ENCODE data around the gene GRK1. TPM values are rescaled to one million over a fixed set of nuclear protein-coding genes. Genes with fewer than 3 reads are reported as not detected.
"Not testable (repeated sequence)": the region's sequence is repeated elsewhere in the genome, so short reads cannot be mapped to it uniquely, and the experiment has no call there.

Gene GRK1
- total and polyA plus RNA-seq, 4 experiments from 2014 or later, result not detected

DNA sequence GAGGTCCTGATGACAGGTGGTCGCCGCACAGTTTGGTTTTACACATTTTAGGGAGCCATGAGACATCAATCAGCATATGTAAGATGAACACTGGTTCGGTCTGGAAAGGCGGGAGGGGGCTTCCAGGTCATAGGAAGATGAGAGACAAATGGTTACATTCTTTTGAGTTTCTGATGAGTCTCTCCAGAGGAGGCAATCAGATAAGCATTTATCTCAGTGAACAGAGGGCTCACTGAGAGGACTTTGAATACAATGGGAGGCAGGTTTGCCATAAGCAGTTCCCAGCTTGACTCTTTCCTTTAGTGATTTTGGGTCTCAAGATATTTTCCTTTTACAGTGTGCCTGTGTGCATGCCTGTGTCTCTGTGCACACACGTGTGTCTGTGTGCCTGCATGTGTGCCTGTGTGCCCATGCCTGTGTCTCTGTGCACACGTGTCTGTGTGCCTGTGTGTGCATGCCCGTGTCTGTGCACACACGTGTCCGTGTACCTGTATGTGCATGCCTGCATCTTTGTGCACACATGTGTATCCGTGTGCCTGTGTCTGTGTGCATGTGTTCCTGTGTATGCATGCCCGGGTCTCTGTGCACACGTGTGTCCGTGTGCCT lies 56.5 kb downstream of the GRK1 start:
- H3K27ac Mint-ChIP-seq, result peak overlapping the region in 3 of 7 donors; percentile 77 to 99 (median 85)
- peaks cover 0 to 3% of the 10 kb centered on the region in 2 donors for H3K27me3 Mint-ChIP-seq
- H3K9me3 ChIP-seq (ENCODE audit: control insufficient read depth in 1 of 2, low read length in 2 of 2), result no peaks in the 10 kb centered on the region
- H3K4me3 ChIP-seq (ENCODE audit: low read length in 2 of 2), result no peak overlapping the region
- CTCF ChIA-PET (ENCODE audit: partially characterized antibody), result no interaction called here
- intact Hi-C loops (cut with micrococcal nuclease), result no loop called here
- H3K4me1 Mint-ChIP-seq, result peaks cover 0 to 15% (median 7%) of the 10 kb centered on the region in 4 donors
- H3K36me3 ChIP-seq (ENCODE audit: insufficient read depth, low read length), result no peaks in the 10 kb centered on the region
- H3K36me3 Mint-ChIP-seq, result peaks cover 0 to 3% of the 10 kb centered on the region in 2 donors
- no peak for DNase-seq
- peaks cover 17% of the 10 kb centered on the region for H3K4me1 ChIP-seq (ENCODE audit: insufficient read depth, low read length)
- peak overlapping the region in 7 of 8 donors; percentile 2 to 71 (median 46) for H3K4me3 Mint-ChIP-seq
- POLR2A ChIA-PET (ENCODE audit: partially characterized antibody), result no interaction called here
- peaks cover 0 to 12% (median 0%) of the 10 kb centered on the region in 8 donors for H3K9me3 Mint-ChIP-seq
- no peaks in the 10 kb centered on the region for H3K27me3 ChIP-seq (ENCODE audit: insufficient read depth, low read length)
- no peak overlapping the region for H3K27ac ChIP-seq (ENCODE audit: low read depth, low read length)

DNA sequence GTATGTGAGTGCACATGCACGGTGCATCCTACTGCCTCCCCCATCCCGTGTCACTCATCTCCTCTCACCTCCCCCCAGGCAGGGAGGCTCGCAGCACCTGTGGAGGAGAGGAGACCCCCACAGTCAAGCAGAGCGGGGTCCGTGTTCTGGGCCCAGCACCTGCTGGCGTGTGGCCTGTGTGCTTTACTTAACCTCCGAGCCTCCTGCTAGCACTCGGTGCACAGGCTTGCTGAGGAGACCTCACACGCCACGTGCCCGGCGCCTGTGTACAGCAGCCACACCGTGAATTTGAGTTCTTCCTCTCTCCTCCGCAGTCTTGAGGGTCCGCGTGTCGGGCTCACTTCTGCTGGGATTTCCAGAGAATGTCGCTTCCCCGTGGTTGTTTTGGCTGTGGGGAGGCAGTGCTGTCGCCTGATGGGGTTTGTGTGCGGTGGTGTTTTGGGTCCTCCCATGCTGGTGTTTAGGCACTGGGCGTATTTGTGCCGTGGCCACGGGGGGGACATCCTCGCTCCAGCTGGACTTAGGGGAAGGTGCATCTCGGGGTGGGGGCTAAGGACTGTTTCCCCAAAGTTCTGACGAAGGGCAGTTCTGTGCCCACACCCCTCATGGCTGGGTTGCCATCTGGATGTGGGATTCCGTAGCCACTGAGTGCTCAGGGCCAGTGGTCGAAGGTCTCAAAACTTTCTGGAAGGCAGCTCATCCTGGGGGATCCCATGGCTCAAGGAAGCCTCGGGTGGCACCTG lies 57.2 kb downstream of the GRK1 start:
- peak overlapping the region; percentile 72 to 90 (median 82) for H3K4me3 Mint-ChIP-seq
- CTCF ChIA-PET (ENCODE audit: partially characterized antibody), result interaction anchor here (0.8 to 1.2 kb wide), 3 partner anchors 57 to 180 kb away, joined by 4 to 6 read pairs (median 5); partner anchors contain the start of gene GRK1
- H3K4me1 Mint-ChIP-seq, result peaks cover 0 to 15% (median 7%) of the 10 kb centered on the region in 4 donors
- intact Hi-C loops (cut with micrococcal nuclease), result no loop called here
- H3K36me3 Mint-ChIP-seq, result peaks cover 0 to 3% of the 10 kb centered on the region in 2 donors
- no peak for DNase-seq
- Histone ChIP-seq H3K36me3 (ENCODE audit: insufficient read depth, low read length) (no peaks in the 10 kb centered on the region), H3K4me3 (ENCODE audit: low read length in 2 of 2) (peak overlapping the region; percentile 52 to 53), H3K27ac (ENCODE audit: low read depth, low read length) (peak overlapping the region; percentile 40), H3K4me1 (ENCODE audit: insufficient read depth, low read length) (peaks cover 17% of the 10 kb centered on the region), H3K27me3 (ENCODE audit: insufficient read depth, low read length) (no peaks in the 10 kb centered on the region), H3K9me3 (ENCODE audit: control insufficient read depth in 1 of 2, low read length in 2 of 2) (no peaks in the 10 kb centered on the region)
- POLR2A ChIA-PET (ENCODE audit: partially characterized antibody), result interaction anchor here (0.7 kb wide), 1 partner anchor 371 kb away, joined by 3 read pairs; no protein-coding TSS in a partner anchor
- H3K9me3 Mint-ChIP-seq, result peaks cover 0 to 12% (median 0%) of the 10 kb centered on the region in 8 donors
- peak overlapping the region in 6 of 7 donors; percentile 68 to 99 (median 92) for H3K27ac Mint-ChIP-seq
- H3K27me3 Mint-ChIP-seq, result peaks cover 0 to 7% of the 10 kb centered on the region in 2 donors

DNA sequence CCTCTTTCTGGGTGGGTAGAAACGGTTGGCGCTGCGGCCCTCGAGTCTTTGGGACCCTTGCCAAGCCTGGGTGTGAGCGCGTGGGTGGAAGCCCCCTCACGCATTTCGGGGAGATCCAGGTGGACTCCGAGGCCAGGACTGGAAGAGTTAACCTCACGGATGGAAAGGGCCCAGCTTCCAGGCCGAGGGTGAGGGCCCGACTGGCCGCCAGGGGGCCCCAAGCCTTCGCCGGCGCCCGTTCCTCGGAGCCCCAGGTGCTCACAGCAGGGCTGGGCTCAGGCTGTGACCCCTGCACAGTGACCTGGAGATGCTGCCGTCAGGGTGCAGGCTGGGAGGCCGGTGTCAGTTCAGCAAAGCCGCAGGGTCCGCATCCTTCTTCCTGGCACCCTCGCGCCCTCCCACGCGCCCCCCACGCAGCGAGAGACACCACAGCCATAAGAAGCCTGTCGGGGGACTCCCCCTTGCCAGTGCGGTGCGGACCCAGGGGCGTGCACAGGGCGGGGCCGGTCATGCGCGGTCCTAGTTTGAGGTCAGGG lies 57.8 kb downstream of the GRK1 start:
- CTCF ChIA-PET (ENCODE audit: partially characterized antibody), result interaction anchor here (0.8 to 1.2 kb wide), 3 partner anchors 57 to 180 kb away, joined by 4 to 6 read pairs (median 5); partner anchors contain the start of gene GRK1
- Histone ChIP-seq H3K4me1 (ENCODE audit: insufficient read depth, low read length) (peaks cover 17% of the 10 kb centered on the region), H3K36me3 (ENCODE audit: insufficient read depth, low read length) (no peaks in the 10 kb centered on the region), H3K27me3 (ENCODE audit: insufficient read depth, low read length) (no peaks in the 10 kb centered on the region), H3K27ac (ENCODE audit: low read depth, low read length) (peak overlapping the region; percentile 40), H3K9me3 (ENCODE audit: control insufficient read depth in 1 of 2, low read length in 2 of 2) (no peaks in the 10 kb centered on the region), H3K4me3 (ENCODE audit: low read length in 2 of 2) (peak overlapping the region; percentile 52 to 53)
- POLR2A ChIA-PET (ENCODE audit: partially characterized antibody), result interaction anchor here (0.7 kb wide), 1 partner anchor 370 kb away, joined by 3 read pairs; no protein-coding TSS in a partner anchor
- DNase-seq, result peak; percentile 91 to 93 (median 92)
- intact Hi-C loops (cut with micrococcal nuclease), result no loop called here
- H3K27me3 Mint-ChIP-seq, result peaks cover 0 to 8% of the 10 kb centered on the region in 2 donors
- peak overlapping the region; percentile 81 to 99 (median 90) for H3K27ac Mint-ChIP-seq
- peaks cover 0 to 15% (median 7%) of the 10 kb centered on the region in 4 donors for H3K4me1 Mint-ChIP-seq
- H3K4me3 Mint-ChIP-seq, result peak overlapping the region; percentile 72 to 90 (median 82)
- H3K9me3 Mint-ChIP-seq, result peaks cover 0 to 12% (median 0%) of the 10 kb centered on the region in 8 donors
- peaks cover 0 to 3% of the 10 kb centered on the region in 2 donors for H3K36me3 Mint-ChIP-seq

DNA sequence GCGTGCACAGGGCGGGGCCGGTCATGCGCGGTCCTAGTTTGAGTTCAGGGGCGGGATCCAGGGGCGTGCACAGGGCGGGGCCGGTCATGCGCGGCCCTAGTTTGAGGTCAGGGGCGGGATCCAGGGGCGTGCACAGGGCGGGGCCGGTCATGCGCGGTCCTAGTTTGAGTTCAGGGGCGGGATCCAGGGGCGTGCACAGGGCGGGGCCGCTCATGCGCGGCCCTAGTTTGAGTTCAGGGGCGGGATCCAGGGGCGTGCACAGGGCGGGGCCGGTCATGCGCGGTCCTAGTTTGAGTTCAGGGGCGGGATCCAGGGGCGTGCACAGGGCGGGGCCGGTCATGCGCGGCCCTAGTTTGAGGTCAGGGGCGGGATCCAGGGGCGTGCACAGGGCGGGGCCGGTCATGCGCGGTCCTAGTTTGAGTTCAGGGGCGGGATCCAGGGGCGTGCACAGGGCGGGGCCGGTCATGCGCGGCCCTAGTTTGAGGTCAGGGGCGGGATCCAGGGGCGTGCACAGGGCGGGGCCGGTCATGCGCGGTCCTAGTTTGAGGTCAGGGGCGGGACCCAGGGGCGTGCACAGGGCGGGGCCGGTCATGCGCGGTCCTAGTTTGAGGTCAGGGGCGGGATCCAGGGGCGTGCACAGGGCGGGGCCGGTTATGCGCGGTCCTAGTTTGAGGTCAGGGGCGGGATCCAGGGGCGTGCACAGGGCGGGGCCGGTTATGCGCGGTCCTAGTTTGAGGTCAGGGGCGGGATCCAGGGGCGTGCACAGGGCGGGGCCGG lies 58.5 kb downstream of the GRK1 start:
- H3K27me3 Mint-ChIP-seq; POLR2A ChIA-PET (ENCODE audit: partially characterized antibody); H3K36me3 ChIP-seq (ENCODE audit: insufficient read depth, low read length); H3K27me3 ChIP-seq (ENCODE audit: insufficient read depth, low read length); H3K36me3 Mint-ChIP-seq; intact Hi-C loops (cut with micrococcal nuclease); H3K27ac ChIP-seq (ENCODE audit: low read depth, low read length); H3K4me3 ChIP-seq (ENCODE audit: low read length in 2 of 2); H3K9me3 ChIP-seq (ENCODE audit: control insufficient read depth in 1 of 2, low read length in 2 of 2): not testable (repeated sequence)
- Mint-ChIP-seq H3K4me3 (peak overlapping the region in 5 of 8 donors; percentile 77 to 90 (median 81)), H3K9me3 (peaks cover 0 to 12% (median 0%) of the 10 kb centered on the region in 8 donors), H3K4me1 (peaks cover 0 to 15% (median 7%) of the 10 kb centered on the region in 4 donors), H3K27ac (peak overlapping the region in 6 of 7 donors; percentile 81 to 99 (median 93))
- CTCF ChIA-PET (ENCODE audit: partially characterized antibody), result interaction anchor here (1.2 kb wide), 1 partner anchor 61 kb away, joined by 5 read pairs; no protein-coding TSS in a partner anchor
- H3K4me1 ChIP-seq (ENCODE audit: insufficient read depth, low read length), result peaks cover 17% of the 10 kb centered on the region
- DNase-seq, result peak; percentile 43 to 81 (median 60)

DNA sequence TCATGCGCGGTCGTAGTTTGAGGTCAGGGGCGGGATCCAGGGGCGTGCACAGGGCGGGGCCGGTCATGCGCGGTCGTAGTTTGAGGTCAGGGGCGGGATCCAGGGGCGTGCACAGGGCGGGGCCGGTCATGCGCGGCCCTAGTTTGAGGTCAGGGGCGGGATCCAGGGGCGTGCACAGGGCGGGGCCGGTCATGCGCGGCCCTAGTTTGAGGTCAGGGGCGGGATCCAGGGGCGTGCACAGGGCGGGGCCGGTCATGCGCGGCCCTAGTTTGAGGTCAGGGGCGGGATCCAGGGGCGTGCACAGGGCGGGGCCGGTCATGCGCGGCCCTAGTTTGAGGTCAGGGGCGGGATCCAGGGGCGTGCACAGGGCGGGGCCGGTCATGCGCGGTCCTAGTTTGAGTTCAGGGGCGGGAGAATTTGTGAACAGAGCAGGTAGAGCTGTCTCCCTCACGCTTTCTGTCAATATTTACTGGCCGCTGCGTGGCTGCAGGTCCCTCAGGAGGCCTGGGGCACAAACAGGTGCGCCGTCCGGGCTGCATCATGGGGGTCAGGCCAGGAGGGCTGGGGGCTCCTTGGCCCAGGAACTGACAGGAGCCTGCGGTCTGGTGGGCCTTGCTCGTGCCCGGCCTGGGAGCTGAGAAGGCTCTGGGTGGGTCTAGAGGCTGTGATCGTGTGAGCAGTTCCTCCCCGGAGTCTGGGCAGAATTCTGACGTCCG lies 59.2 kb downstream of the GRK1 start:
- POLR2A ChIA-PET (ENCODE audit: partially characterized antibody), result interaction anchor here (1.2 kb wide), 1 partner anchor 15 kb away, joined by 6 read pairs; no protein-coding TSS in a partner anchor
- H3K9me3 ChIP-seq (ENCODE audit: control insufficient read depth in 1 of 2, low read length in 2 of 2); H3K36me3 ChIP-seq (ENCODE audit: insufficient read depth, low read length); H3K27me3 ChIP-seq (ENCODE audit: insufficient read depth, low read length); CTCF ChIA-PET (ENCODE audit: partially characterized antibody); H3K36me3 Mint-ChIP-seq; H3K27me3 Mint-ChIP-seq; intact Hi-C loops (cut with micrococcal nuclease): not testable (repeated sequence)
- H3K27ac Mint-ChIP-seq, result peak overlapping the region in 5 of 7 donors; percentile 57 to 93 (median 86)
- peak; percentile 46 to 66 (median 60) for DNase-seq
- peaks cover 0 to 12% (median 0%) of the 10 kb centered on the region in 8 donors for H3K9me3 Mint-ChIP-seq
- peaks cover 0 to 15% (median 7%) of the 10 kb centered on the region in 4 donors for H3K4me1 Mint-ChIP-seq
- H3K4me3 Mint-ChIP-seq, result peak overlapping the region; percentile 62 to 77 (median 68)
- H3K4me3 ChIP-seq (ENCODE audit: low read length in 2 of 2), result peak overlapping the region in 1 of 2 donors; percentile 42
- H3K4me1 ChIP-seq (ENCODE audit: insufficient read depth, low read length), result peaks cover 17% of the 10 kb centered on the region
- peak overlapping the region; percentile 25 for H3K27ac ChIP-seq (ENCODE audit: low read depth, low read length)

DNA sequence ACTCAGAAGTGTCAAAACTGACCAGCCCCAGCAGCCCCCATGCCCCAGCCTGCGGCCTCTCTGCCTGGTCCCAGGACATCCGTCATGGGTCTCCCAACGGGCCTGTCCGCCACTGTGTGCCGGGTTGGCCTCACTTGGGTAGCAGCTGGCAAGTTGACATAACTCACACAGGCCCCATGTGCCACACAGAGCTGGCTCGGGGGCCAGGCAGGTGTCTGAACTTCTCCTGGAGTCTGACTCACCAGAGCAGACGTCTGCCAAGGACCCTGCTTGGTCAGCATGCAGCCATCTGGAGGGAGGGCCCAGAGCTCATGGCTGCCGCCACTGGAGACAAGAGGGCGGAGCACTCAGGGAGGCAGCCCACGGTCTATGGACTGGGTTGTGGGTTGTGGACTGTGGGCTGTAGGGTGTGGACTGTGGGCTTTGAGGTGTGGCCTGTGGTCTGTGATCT lies 60.0 kb downstream of the GRK1 start:
- Mint-ChIP-seq H3K27ac (peak overlapping the region in 4 of 7 donors; percentile 78 to 90 (median 82)), H3K9me3 (peaks cover 0 to 12% (median 0%) of the 10 kb centered on the region in 8 donors), H3K27me3 (peaks cover 1 to 8% of the 10 kb centered on the region in 2 donors), H3K4me1 (peaks cover 0 to 15% (median 7%) of the 10 kb centered on the region in 4 donors), H3K36me3 (peaks cover 0 to 3% of the 10 kb centered on the region in 2 donors), H3K4me3 (peak overlapping the region in 7 of 8 donors; percentile 49 to 73 (median 68))
- Histone ChIP-seq H3K9me3 (ENCODE audit: control insufficient read depth in 1 of 2, low read length in 2 of 2) (no peaks in the 10 kb centered on the region), H3K4me1 (ENCODE audit: insufficient read depth, low read length) (peaks cover 17% of the 10 kb centered on the region), H3K27me3 (ENCODE audit: insufficient read depth, low read length) (no peaks in the 10 kb centered on the region), H3K4me3 (ENCODE audit: low read length in 2 of 2) (peak overlapping the region in 1 of 2 donors; percentile 42), H3K36me3 (ENCODE audit: insufficient read depth, low read length) (no peaks in the 10 kb centered on the region), H3K27ac (ENCODE audit: low read depth, low read length) (peak overlapping the region; percentile 25)
- ChIA-PET POLR2A (ENCODE audit: partially characterized antibody) (interaction anchor here (1.2 kb wide), 1 partner anchor 14 kb away, joined by 6 read pairs; no protein-coding TSS in a partner anchor), CTCF (ENCODE audit: partially characterized antibody) (no interaction called here)
- intact Hi-C loops (cut with micrococcal nuclease), result no loop called here
- no peak for DNase-seq
